Measurements from ENCODE around the gene ERBB2. TPM values are rescaled to one million over a fixed set of nuclear protein-coding genes. Genes with fewer than 3 reads are reported as not detected.
A peak's percentile ranks its signal among the peaks of the same experiment; 100 is the strongest.

The ERBB2 gene
- total and polyA plus RNA-seq, 2 of the 13 experiments (the other 11 are each of a cell fraction or from before 2014, with no cell fraction given) = 57.7 to 64.1 TPM

GRCh38 chr17:39687546-39688474 lies 12.1 kb upstream of the ERBB2 start, which contains the start of gene PGAP3 (continued):
- TF ChIP-seq HMG20B (CRISPR knock-in tag; conservative IDR thresholded peaks at IDR 0.05) (peak; percentile 57; the same call in 1 of the 2 replicates), RAD51 (IDR thresholded peaks at IDR 0.05; ENCODE audit: borderline replicate concordance) (no peak), TEF (CRISPR knock-in tag; IDR thresholded peaks at IDR 0.05) (no peak), NCOR1 (IDR thresholded peaks at IDR 0.05; ENCODE audit: borderline replicate concordance, low read length) (peak; percentile 6; the same call in 1 of the 2 replicates), NR2F1 (CRISPR knock-in tag; IDR thresholded peaks at IDR 0.05) (no peak), KDM5A (IDR thresholded peaks at IDR 0.05; ENCODE audit: borderline replicate concordance, low read length) (peak; percentile 91), MAFG (CRISPR knock-in tag; IDR thresholded peaks at IDR 0.05) (no peak), BCL3 (CRISPR knock-in tag; IDR thresholded peaks at IDR 0.05) (no peak; the same call in 1 of the 2 replicates), ETV5 (CRISPR knock-in tag; IDR thresholded peaks at IDR 0.05; ENCODE audit: borderline replicate concordance) (peak; percentile 94), JUN (CRISPR knock-in tag; IDR thresholded peaks at IDR 0.05) (no peak), ZBTB21 (CRISPR knock-in tag; IDR thresholded peaks at IDR 0.05) (peak; percentile 25; the same call in 1 of the 2 replicates), ZNF781 (CRISPR knock-in tag; IDR thresholded peaks at IDR 0.05; ENCODE audit: borderline replicate concordance, not compliant biosample characterization) (no peak), MAX (IDR thresholded peaks at IDR 0.05) (peak; percentile 78), TFE3 (CRISPR knock-in tag; IDR thresholded peaks at IDR 0.05) (peak; percentile 64; the same call in 1 of the 2 replicates), TCF12 (IDR thresholded peaks at IDR 0.05) (no peak), TCF12 (CRISPR knock-in tag; IDR thresholded peaks at IDR 0.05) (no peak), ATF6 (CRISPR knock-in tag; conservative IDR thresholded peaks at IDR 0.05) (no peak; the same call in 1 of the 2 replicates), STAG1 (CRISPR knock-in tag; IDR thresholded peaks at IDR 0.05) (peak; percentile 19; the same call in 1 of the 2 replicates), POLR2A (IDR thresholded peaks at IDR 0.05; ENCODE audit: insufficient read depth in 1 of 2, low read depth in 2 of 2, low read length in 2 of 2) (peak; percentile 78 to 86), ZIK1 (CRISPR knock-in tag; IDR thresholded peaks at IDR 0.05; ENCODE audit: borderline replicate concordance, low read depth) (peak; percentile 57; the same call in 1 of the 2 replicates), ZMYM4 (CRISPR knock-in tag; IDR thresholded peaks at IDR 0.05) (peak; percentile 62; the same call in 1 of the 2 replicates), POLR2G (IDR thresholded peaks at IDR 0.05; ENCODE audit: low read depth, low read length) (peak; percentile 84), MYC (CRISPR knock-in tag; IDR thresholded peaks at IDR 0.05; ENCODE audit: borderline replicate concordance) (peak; percentile 58)
